PFSK-1 (cell line): ENCODE results near the gene CUTA.
A peak's percentile ranks its signal among the peaks of the same experiment; 100 is the strongest.

Experiments used
- FOXP2 ChIP-seq: optimal IDR thresholded peaks from 2 replicates; pipeline ENCODE3; 2011; ENCODE audit warnings: borderline replicate concordance, control low read depth, inconsistent platforms; ENCODE audit not compliant: insufficient read depth; ENCODE audit errors: extremely low read length, extremely low read depth
- POLR2AphosphoS5 ChIP-seq: IDR thresholded peaks from 2 replicates; pipeline ENCODE4 v1.6.1; 2012; ENCODE audit warnings: low read depth, mild to moderate bottlenecking, control low read depth, low read length, moderate library complexity
- SIN3A ChIP-seq: IDR thresholded peaks from 2 replicates; pipeline ENCODE4 v1.6.1; 2012; ENCODE audit warnings: mild to moderate bottlenecking, low read length, moderate library complexity, borderline replicate concordance; ENCODE audit not compliant: insufficient read depth
- TAF1 ChIP-seq: IDR thresholded peaks from 2 replicates; pipeline ENCODE4 v1.6.1; 2012; ENCODE audit warnings: low read length, control low read depth, borderline replicate concordance; ENCODE audit not compliant: insufficient read depth
- TF ChIP-seq, protein P1 (sequence below), 2 experiments: IDR thresholded peaks; 2 replicates each; pipeline versions ENCODE4 v1.6.1 to v1.8.0; 2011 to 2012; ENCODE audit warnings: low read depth in 2 of 2, low read length in 2 of 2, control low read depth in 1 of 2, inconsistent platforms in 1 of 2, mild to moderate bottlenecking in 1 of 2, moderate library complexity in 1 of 2; ENCODE audit not compliant: insufficient read depth in 1 of 2

Gene CUTA

DNA sequence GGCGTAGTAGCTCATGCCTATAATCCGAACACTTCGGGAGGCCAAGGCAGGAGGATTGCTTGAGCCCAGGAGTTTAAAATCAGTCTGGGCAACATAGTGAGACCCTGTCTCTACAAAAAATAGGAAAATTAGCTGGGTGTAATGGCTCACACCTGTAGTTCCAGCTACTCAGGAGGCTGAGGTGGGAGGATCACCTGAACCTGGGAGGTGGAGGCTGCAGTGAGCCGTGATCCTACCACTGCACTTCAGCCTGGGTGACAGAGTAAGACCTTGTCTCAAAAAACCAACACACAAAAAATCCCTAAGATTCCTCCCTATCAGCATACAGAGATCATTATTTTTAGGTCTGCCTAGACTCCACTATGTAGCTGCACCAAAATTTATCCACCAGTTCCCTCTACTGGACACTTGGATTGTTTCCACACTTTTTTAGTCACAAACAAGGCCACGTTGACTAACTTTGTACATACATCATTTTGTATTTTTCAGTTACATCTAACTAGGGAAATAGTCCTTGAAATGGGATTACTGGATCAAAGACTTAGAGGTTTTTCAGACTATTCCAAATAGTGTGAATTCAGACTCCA is 10.7 kb downstream of the CUTA start:
- TF ChIP-seq, protein P1, sequence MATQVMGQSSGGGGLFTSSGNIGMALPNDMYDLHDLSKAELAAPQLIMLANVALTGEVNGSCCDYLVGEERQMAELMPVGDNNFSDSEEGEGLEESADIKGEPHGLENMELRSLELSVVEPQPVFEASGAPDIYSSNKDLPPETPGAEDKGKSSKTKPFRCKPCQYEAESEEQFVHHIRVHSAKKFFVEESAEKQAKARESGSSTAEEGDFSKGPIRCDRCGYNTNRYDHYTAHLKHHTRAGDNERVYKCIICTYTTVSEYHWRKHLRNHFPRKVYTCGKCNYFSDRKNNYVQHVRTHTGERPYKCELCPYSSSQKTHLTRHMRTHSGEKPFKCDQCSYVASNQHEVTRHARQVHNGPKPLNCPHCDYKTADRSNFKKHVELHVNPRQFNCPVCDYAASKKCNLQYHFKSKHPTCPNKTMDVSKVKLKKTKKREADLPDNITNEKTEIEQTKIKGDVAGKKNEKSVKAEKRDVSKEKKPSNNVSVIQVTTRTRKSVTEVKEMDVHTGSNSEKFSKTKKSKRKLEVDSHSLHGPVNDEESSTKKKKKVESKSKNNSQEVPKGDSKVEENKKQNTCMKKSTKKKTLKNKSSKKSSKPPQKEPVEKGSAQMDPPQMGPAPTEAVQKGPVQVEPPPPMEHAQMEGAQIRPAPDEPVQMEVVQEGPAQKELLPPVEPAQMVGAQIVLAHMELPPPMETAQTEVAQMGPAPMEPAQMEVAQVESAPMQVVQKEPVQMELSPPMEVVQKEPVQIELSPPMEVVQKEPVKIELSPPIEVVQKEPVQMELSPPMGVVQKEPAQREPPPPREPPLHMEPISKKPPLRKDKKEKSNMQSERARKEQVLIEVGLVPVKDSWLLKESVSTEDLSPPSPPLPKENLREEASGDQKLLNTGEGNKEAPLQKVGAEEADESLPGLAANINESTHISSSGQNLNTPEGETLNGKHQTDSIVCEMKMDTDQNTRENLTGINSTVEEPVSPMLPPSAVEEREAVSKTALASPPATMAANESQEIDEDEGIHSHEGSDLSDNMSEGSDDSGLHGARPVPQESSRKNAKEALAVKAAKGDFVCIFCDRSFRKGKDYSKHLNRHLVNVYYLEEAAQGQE (IDR thresholded peaks at IDR 0.05; ENCODE audit: insufficient read depth in 1 of 2, low read depth in 2 of 2, low read length in 2 of 2): no peak

DNA sequence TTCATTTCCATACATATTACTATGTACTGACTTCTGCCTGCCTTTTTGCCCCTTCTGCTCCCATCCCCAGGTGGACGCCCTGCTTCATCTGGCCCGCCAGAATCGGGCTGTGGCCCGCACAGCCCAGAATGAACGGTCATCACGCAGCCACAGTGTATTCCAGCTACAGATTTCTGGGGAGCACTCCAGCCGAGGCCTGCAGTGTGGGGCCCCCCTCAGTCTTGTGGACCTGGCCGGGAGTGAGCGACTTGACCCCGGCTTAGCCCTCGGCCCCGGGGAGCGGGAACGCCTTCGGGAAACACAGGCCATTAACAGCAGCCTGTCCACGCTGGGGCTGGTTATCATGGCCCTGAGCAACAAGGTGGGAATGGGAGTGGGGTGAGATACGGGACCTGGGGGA is 11.8 kb downstream of the CUTA start:
- TF ChIP-seq SIN3A (no peak), FOXP2 (no peak), POLR2AphosphoS5 (no peak), TAF1 (no peak)
- TF ChIP-seq, protein P1 (IDR thresholded peaks at IDR 0.05; ENCODE audit: insufficient read depth in 1 of 2, low read depth in 2 of 2, low read length in 2 of 2): no peak

DNA sequence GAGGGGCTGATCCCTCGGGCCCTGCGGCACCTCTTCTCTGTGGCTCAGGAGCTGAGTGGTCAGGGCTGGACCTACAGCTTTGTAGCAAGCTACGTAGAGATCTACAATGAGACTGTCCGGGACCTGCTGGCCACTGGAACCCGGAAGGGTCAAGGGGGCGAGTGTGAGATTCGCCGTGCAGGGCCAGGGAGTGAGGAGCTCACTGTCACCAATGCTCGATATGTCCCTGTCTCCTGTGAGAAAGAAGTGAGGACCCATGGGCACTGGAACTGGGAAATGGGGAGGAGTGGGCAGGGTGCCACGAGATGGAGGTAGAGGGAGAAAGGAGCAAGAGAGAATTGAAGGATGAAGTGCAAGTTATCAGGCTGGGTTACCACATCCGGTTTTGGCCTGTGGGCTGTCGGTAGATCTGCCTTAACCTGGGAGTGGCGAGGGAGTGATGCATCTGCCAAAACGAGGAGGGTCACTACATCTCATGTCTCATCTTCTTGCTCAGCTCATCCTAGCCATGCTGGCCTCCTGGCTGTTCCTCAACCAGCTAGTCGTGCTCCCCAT is 12.4 kb downstream of the CUTA start:
- TF ChIP-seq POLR2AphosphoS5: 0 out of 2 replicates have a peak, but pooled peaks have one; percentile 27
- no peak for TF ChIP-seq FOXP2

DNA sequence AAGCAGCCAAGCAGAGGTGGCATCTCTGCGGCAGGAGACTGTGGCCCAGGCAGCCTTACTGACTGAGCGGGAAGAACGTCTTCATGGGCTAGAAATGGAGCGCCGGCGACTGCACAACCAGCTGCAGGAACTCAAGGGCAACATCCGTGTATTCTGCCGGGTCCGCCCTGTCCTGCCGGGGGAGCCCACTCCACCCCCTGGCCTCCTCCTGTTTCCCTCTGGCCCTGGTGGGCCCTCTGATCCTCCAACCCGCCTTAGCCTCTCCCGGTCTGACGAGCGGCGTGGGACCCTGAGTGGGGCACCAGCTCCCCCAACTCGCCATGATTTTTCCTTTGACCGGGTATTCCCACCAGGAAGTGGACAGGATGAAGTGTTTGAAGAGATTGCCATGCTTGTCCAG is 13.0 kb downstream of the CUTA start:
- TF ChIP-seq SIN3A (no peak), TAF1 (no peak), FOXP2 (no peak), POLR2AphosphoS5 (no peak)
- TF ChIP-seq, protein P1 (IDR thresholded peaks at IDR 0.05; ENCODE audit: insufficient read depth in 1 of 2, low read depth in 2 of 2, low read length in 2 of 2): no peak

DNA sequence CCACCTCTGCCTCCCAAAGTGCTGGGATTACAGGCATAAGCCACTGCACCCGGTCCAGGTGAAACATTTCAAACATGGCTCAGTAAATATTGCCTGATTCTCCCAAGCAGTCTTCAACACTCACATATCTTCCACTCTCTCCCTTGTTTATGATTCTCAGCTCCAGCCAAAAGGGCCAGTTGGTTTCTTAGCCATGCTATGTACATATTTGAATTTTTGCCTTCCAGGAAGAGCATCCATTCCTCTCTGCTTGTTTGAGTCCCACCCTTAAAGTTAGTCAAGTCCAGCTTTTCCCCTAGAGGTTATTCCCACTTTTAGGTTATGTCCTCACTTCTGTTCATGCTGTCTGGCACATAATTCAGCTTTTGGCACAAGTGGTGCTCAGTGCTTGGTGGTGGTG is 20.4 kb downstream of the CUTA start:
- TF ChIP-seq SIN3A (no peak), POLR2AphosphoS5 (no peak), TAF1 (no peak), FOXP2 (no peak)
- TF ChIP-seq, protein P1 (IDR thresholded peaks at IDR 0.05; ENCODE audit: insufficient read depth in 1 of 2, low read depth in 2 of 2, low read length in 2 of 2): no peak
